Measurements from ENCODE around the gene TUBGCP2.
"Not testable (repeated sequence)": the region's sequence is repeated elsewhere in the genome, so short reads cannot be mapped to it uniquely, and the experiment has no call there.

Gene TUBGCP2

DNA sequence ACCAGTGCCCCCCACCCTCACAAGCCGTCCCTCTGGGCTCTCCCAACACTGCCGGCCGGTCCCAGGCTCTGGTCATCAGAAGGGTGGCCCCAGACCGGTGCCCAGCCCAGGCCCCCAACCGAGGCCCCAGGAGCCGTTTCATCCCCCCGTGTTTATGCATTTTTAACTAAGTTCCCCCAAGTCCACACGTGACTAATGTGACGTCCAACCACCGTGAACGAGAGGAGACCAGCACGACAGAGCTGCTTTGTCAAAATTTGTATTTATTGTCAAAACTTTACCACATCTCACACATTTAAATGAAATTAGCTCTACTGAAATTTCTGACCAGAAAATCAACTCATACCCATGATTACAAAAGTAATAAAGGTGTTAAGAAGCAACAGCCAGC, 62.4 kb downstream of the TUBGCP2 start:
- DNase-seq (ENCODE audit: low spot score) = no peak

GRCh38 chr10:133245439-133246235, 63.0 kb downstream of the TUBGCP2 start:
- DNase-seq (ENCODE audit: low spot score) = no peak

DNA sequence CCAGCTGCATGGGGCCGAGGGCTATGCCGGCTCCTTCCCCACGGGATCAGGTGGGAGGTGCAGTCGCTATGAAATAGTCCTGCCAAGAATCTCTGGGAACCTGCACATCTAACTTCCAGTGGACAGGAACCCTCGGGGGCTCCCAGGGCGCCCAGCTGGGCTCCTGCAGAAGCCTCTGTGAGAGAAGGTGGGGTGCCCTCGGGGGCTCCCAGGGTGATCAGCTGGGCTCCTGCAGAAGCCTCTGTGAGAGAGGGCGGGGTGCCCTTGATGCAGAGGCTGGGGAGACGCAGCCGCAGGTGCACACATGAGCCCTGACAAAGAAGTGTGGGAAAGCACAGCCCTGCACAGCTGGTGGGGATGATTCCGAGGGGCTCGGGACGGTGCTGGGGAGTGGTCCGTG, 65.1 kb downstream of the TUBGCP2 start:
- DNase-seq (ENCODE audit: low spot score) = no peak

DNA sequence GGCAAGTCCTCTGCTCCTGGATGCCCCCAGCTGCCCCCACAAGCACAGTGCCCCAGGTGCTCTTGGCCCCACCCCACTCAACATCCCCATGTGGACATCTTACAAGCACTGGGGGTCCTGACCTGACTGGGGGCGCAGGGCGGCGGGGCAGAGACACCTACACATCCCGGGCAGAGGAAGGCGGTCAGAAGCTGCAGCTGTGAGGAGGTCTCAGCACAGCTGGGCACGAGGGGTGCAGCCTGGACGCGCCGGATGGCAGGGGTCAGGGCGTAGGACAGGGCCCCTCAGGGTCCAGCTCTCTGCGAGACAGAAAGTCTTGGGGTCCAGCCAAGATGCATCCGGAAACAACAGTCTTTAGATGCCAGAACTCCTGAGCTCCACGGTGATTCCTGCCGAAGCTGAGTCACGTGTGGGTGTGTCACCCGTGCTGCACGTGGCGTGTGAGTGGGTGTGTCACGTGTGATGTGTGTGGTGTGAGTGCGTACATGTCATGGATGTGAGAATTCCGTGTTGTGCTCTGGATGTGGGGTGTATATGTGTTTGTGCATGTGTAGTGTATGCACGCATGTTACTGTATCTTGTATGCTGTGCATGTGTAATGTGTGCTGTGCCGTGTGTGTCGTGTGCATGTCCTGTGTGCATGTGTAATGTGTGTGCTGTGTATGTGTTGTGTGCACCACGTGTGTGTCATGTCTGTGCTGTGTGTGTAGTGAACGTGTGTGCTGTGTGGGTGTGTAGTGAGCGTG, 65.9 kb downstream of the TUBGCP2 start:
- DNase-seq (ENCODE audit: low spot score) = no peak

- DNase-seq (ENCODE audit: low spot score) = no peak
Measured at GRCh38 chr10:133241501-133242205, 67.0 kb downstream of the TUBGCP2 start.

DNA sequence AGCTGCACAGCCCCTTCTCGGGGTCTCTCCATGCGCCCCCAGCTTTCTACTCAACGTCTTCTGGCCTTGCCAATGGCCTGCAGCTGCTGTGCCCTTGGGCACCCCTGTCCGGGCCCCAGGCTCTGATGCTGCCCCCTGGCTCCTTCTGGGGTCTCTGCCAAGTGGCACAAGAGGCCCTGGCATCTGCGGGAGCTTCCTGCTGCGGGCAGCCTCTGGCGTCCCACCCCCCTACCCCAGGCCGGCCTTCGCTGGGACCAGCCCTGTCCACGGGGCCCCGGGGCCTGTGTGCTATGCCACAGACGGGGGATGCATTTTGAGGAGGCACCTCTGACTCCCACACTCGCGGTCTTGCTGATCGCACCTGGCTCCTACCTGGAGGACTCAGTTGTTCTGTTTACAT, 68.7 kb downstream of the TUBGCP2 start:
- no peak for DNase-seq (ENCODE audit: low spot score)

DNA sequence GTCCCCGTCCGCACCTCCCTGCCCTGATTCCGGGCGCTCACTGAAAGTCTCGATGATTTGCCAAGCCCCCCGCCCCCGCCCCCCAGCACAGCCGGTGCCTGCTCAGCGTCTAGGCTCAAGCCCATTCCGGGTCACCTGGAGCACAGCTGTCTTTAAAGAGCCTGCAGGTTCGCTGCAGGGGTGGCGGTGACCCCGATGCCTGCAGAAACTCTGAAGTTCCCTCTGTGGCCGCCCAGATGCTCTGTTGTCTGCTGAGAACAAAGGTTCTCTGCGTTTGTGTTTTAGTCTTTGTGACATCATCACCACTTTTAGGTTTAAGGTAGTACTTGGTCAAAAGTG, 70.2 kb downstream of the TUBGCP2 start:
- DNase-seq (ENCODE audit: low spot score) = no peak

DNA sequence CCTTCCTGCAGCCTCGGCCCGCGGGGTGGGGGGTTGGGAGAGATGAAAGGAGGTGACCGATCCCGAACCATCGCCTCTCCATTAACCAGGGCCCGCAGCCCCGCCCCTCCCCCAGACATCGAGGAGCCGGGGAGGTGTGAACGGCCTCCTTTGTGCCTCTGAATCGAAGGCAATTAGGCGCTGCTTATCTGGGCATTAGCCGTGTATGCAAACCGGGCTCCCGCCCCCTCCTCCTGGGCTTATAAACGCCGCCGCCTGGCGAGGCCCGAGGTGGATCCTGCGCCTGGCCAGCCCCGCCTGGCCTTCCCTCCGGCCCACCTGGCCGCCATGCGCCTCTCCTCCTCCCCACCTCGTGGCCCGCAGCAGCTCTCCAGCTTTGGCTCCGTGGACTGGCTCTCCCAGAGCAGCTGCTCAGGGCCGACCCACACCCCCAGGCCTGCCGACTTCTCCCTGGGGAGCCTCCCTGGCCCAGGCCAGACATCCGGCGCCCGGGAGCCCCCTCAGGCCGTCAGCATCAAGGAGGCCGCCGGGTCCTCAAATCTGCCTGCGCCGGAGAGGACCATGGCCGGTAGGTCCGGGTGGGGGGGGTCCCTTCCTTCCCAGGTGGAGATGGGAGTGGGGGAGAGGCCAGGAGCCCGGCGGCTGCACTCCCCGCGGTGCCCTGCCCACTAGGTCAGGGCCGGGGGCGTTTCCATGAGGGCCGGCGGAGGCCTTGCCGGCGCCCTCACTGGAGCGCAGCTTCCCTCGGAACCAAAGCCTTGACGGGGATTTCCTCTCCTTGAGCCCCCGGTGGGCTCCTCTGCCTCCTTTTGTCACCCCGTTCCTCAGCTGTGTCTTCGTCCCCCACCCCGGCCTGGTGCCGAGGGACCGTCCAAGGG, 70.8 kb downstream of the TUBGCP2 start, which contains the start of gene VENTX:
VENTX (plus strand) TSS at position 268 of the 878 bp plus-strand sequence; CDS start at position 328, 60 bp downstream.
- no peak for DNase-seq (ENCODE audit: low spot score)

DNA sequence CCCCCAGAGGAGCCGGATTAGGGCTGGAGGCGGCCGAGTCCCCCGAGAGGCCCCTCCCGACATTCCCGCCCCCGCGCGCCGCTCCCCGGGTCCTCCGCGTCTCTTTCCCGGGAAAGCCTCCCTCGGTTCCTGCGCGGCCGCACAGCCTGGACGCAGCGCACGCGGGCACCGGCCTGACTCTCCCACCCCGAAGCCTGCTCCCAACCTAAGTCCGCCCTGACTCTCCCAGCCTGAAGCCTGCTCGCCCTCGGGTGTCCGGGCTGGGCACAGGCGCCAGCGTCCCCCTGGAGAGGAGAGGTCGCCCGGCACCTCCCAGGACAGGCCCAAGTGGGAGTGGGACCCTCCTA, 71.5 kb downstream of the TUBGCP2 start:
- DNase-seq (ENCODE audit: low spot score) = no peak

DNA sequence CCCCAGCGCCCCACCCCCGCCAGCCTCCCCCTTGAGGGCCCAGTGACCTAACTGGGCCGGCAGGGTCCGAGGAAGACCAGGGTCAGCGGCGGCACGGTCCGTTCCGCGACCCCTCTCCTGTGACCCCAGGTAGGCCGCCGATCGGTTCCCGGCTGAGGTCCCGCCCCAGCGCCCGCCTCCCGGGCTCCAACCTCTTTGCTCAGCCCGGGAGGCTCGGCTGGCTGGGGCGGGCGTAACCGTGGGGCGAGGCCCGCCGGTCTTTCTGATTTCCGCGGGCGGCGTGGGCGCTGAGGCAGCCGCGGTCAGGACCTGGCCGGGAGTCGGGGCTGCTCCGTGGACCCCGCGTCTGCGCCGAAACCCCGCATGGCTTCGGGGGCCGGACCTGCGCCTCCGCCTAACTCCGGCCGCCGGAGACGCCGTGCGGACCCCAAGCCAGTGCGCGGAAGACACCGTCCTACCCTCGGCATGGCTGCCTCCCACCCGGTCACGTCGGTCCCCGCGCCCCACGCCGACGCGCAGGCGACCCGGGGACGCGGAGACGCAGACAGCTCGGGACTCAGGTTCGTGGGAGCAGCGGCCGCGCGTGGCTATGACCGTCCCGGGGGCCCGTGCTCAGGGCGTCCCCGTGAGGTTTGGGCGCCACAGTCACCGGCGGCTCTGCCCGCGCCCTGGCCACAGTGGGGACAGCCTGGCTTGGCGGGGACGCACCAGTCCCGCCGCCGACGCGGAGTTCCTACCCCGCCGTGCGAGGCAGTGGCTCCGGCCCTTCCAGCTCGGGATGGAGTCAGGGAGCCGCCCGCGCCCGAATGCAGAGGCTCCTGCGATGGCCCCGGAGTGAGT, 72.1 kb downstream of the TUBGCP2 start:
- DNase-seq (ENCODE audit: low spot score) = no peak

- no peak for DNase-seq (ENCODE audit: low spot score)
Measured at GRCh38 chr10:133235932-133236331, 72.7 kb downstream of the TUBGCP2 start.

- no peak for DNase-seq (ENCODE audit: low spot score)
Measured at GRCh38 chr10:133235265-133235855, 73.3 kb downstream of the TUBGCP2 start.

DNA sequence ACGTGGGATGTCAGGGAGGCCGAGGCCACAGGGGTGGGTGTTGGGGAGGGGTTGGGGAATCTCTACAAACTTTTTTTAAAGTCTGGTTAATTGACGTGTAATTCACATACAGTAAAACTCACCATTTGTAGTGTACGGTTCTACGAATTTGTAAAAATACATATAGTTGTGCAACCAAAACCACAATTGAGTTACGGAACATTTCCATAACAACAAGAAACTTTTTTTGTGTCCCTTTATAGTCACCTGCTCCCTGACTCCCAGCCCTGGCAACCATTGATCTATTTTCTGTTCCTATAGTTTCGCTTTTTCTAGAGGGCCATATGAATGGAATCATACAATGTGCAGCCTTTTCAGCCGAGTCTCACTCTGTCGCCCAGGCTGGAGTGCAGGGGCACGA, 73.9 kb downstream of the TUBGCP2 start:
- DNase-seq (ENCODE audit: low spot score) = not testable (repeated sequence)

DNA sequence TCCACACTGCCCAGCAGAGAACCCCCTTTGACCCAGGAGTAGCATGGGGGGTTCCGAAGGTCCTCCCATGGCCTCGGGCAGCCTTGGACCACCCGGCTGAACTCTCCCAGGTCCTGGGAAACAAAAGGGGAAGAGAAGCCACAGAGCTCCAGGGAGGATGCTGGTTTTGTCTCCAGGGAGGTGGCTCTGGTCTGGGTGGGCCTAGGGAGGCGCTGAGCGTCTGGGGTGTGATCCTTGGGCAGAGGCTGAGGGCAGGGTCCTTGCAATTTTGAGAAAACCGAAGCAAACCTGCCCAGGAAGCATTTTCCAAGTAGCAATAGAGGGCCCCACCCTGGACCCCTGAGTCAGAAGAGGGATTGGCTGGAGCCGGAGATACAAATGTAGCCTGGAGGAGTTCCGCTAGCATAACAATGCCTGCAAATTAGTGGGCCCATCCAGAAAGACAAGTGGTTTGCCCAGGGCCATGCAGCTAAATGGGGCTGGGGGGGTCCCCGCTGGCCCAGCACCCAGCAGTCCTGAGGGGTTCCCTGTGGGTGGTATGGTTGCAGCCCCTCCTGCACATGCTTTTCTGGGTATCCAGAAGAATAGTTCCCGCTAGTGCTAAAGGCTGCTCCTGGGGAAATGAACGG, 76.6 kb downstream of the TUBGCP2 start:
- DNase-seq (ENCODE audit: low spot score) = no peak

- no peak for DNase-seq (ENCODE audit: low spot score)
Measured at GRCh38 chr10:133231244-133231945, 77.3 kb downstream of the TUBGCP2 start.

DNA sequence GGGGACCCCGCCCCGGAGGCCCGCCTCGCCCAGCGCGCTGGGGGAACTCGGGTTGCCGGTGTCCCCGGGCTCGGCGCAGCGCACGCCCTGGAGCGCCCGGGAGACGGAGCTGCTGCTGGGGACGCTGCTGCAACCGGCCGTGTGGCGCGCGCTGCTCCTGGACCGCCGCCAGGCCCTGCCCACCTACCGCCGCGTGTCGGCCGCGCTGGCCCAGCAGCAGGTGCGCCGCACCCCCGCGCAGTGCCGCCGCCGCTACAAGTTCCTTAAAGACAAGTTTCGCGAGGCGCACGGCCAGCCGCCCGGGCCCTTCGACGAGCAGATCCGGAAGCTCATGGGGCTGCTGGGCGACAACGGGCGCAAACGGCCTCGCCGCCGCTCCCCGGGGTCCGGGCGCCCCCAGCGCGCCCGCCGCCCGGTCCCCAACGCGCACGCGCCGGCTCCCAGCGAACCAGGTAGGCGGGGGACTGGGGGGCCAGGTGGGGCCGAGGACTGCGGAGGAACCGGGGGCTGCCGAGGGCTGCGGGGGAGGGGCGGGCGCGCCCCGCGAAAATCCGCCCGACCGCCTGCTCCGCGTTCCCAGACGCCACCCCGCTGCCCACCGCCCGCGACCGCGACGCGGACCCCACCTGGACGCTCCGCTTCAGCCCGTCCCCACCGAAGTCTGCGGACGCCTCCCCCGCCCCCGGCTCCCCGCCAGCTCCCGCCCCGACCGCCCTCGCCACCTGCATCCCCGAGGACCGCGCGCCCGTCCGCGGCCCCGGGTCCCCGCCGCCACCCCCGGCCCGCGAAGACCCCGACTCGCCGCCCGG, 78.1 kb downstream of the TUBGCP2 start:
- no peak for DNase-seq (ENCODE audit: low spot score)

DNA sequence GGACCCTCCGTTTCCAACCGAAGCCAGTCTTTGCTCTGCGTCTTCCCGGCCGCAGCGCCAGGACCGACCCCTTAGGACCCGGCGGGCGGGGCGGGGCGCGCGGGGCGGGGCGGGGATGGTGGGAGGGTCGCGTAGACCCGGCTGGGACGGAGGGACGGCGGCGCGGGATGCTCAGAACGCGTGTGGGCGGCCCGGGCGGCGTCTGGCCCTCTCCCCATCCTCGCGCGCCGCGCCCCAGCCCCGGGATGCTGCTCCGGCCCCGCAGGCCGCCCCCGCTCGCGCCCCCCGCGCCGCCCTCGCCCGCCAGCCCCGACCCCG, 78.7 kb downstream of the TUBGCP2 start, which contains the start of gene UTF1:
UTF1 (plus strand) TSS at position 174 of the 318 bp plus-strand sequence; CDS start at position 246, 72 bp downstream.
- DNase-seq (ENCODE audit: low spot score) = no peak

DNA sequence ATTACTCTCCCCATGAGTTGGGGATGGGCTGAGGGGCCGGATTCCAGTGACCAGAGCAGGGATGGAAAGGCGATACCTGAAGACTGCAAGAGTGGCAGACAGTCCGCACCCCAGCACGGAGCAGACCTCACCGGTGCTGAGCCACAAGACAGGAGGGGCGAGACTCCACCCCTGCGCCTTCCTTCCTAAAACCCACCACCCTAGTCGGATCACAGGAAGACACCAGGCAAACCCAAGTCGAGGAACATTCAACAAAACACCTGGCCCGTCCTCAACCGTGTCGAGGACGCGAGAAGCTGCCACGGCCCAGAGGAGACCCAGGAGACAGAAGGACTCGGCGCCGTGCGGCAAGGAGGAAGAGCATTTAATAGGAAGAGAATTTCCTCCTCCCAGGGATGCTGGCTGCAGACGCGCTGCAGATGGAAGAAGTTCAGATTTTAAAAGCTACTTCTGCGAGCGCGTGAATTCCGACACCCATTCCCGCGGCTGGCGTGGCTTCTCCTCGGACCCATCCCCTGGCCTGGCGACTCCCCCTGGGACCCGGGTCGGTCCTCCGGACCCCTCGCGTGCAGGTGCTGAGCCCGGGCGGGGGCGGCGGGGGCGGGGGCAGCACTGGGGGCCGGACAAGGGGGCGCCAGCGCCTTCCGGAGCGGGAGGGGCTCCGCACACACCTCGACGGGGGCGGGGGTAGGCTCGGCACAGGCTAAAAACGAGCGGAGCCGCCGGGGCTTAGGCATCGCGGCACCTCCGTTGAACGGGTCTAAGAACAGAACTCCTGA, 79.2 kb downstream of the TUBGCP2 start:
- DNase-seq (ENCODE audit: low spot score) = no peak

All from GM03348 (cell line).